ENCODE results near the gene ALDH18A1. TPM values are rescaled to one million over a fixed set of nuclear protein-coding genes. Genes with fewer than 3 reads are reported as not detected.
"Not testable (repeated sequence)": the region's sequence is repeated elsewhere in the genome, so short reads cannot be mapped to it uniquely, and the experiment has no call there.

Gene ALDH18A1
- 10 to 100 TPM; 22.8 to 29.5 TPM for total RNA-seq
- 30.2 to 65.7 reads per million in 2 donors for total RNA-seq

DNA sequence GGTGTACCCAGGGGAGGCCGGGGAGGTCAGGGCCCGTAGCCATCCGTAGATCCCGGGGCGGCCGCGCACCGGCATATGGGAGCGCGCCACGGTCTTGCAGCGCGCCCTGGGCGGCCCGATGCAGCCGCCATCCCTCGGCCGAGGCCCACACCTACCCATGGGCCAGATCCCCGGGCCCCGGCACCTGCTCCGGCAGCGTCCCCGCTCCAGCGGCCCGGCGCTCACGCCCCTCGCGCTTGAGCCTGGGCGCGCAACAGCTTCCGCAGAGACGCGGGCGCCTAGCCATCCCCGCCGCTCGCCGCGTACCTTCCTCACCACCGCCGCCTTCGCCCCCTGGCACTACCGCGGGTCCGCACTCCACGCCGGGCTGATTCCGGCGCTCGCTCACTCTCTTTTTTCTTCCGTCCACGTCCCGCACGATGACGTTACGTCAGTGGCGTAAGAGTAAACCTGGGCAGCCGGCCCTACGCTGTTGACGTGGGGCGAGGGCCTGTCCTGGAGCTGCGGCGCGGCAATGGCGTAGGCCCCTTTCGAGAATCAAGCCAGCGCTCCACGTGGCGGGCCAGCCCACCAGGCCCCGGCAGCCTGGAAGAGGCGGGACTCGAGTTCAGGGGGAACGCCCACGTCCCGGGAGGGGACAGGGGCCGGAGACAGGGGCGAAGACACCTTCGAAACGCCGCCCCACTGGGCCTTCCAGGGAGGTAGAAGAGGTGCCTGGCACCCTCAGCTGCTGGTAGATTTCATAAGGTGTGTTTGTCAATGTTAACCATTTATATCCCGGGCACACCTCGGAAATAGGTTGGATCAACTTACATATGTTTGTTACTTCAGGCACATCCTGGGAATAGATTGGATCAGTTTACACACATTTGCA is at the start of gene ALDH18A1:
TSS of gene ALDH18A1 (minus strand) at position 421 of the 874 bp plus-strand sequence. CDS start 3,334 bp downstream, outside the sequence.
- Mint-ChIP-seq H3K27me3 (no peaks in the 10 kb centered on the region), H3K4me1 (peaks cover 14% of the 10 kb centered on the region), H3K27ac (peak within 1 kb of the TSS; percentile 94), H3K4me3 (peak within 1 kb of the TSS; percentile 100), H3K36me3 (ENCODE audit: low read depth) (peaks cover 4% of the 10 kb centered on the region)
- ATAC-seq (peak; percentile 90), DNase-seq (peak; percentile 79 to 87 (median 84))
- H3K9me3 ChIP-seq (ENCODE audit: control insufficient read depth, low read length, poor library complexity, severe bottlenecking), result no peaks in the 10 kb centered on the region

DNA sequence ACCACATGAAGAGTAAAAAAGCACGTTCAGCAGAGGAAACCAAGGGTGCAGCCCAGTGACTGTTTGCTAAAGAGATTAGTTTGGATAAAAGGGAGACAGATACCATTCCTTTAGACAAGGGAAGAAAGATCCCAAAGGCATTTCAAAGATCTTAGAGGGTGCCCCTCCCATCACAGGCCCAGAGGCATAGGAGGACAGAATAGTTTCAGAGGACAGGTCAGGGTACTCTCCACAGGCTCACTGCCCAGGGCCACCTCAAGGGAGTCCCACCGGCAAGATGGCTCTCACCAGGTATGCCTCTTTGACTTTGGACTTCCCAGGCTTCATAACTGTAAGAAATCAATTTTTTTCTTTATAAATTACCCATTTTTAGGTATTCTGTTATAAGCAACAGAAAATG is 41.9 kb upstream of the ALDH18A1 start:
- H3K4me3 Mint-ChIP-seq, result no peak overlapping the region
- H3K4me1 Mint-ChIP-seq, result peaks cover 2% of the 10 kb centered on the region
- H3K36me3 Mint-ChIP-seq (ENCODE audit: low read depth), result no peaks in the 10 kb centered on the region
- peaks cover 24% of the 10 kb centered on the region for H3K27me3 Mint-ChIP-seq
- DNase-seq (no peak), ATAC-seq (no peak)
- no peak overlapping the region for H3K27ac Mint-ChIP-seq
- no peaks in the 10 kb centered on the region for H3K9me3 ChIP-seq (ENCODE audit: control insufficient read depth, low read length, poor library complexity, severe bottlenecking)

DNA sequence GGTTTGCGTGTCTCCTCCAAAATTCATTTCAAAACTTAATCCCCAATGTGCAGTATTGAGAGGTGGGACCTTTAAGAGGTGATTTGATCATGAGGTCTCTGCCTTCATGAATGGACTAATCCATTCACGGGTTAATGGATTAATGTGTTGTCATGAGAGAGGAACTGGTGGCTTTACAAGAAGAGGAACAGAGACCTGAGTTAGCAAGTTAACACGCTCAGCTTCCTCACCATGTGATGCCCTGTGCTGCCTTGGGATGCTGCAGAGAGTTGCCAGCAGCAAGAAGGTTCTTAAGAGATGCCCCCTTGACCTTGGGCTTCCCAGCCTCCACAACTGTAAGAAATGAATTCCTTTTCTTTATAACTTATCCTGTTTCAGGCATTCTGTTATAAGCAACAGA is 40.9 kb upstream of the ALDH18A1 start:
- ATAC-seq, result no peak
- Mint-ChIP-seq H3K4me1 (peaks cover 10% of the 10 kb centered on the region), H3K27ac (no peak overlapping the region), H3K4me3 (peak overlapping the region; percentile 26), H3K27me3 (peaks cover 24% of the 10 kb centered on the region), H3K36me3 (ENCODE audit: low read depth) (no peaks in the 10 kb centered on the region)
- no peaks in the 10 kb centered on the region for H3K9me3 ChIP-seq (ENCODE audit: control insufficient read depth, low read length, poor library complexity, severe bottlenecking)
- no peak for DNase-seq

DNA sequence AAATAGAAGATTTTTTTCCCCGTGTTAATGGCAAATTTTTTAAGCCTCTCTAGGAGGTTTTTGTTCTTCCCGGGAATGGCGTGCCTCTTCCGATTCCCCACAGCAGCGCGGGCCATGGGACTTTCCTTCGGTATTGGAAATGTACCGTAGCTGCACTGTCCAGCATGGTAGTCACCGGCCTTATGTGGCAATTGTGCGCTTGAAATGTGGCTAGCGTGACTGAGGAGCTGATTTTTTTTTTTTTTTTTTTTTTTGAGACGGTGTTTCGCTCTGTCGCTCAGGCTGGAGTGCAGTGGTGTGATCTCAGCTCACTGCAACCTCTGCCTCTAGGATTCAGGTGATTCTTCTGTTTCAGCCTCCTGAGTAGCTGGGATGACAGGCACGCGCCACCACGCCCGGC is 38.2 kb upstream of the ALDH18A1 start:
- peaks cover 6% of the 10 kb centered on the region for H3K36me3 Mint-ChIP-seq (ENCODE audit: low read depth)
- no peak for ATAC-seq

DNA sequence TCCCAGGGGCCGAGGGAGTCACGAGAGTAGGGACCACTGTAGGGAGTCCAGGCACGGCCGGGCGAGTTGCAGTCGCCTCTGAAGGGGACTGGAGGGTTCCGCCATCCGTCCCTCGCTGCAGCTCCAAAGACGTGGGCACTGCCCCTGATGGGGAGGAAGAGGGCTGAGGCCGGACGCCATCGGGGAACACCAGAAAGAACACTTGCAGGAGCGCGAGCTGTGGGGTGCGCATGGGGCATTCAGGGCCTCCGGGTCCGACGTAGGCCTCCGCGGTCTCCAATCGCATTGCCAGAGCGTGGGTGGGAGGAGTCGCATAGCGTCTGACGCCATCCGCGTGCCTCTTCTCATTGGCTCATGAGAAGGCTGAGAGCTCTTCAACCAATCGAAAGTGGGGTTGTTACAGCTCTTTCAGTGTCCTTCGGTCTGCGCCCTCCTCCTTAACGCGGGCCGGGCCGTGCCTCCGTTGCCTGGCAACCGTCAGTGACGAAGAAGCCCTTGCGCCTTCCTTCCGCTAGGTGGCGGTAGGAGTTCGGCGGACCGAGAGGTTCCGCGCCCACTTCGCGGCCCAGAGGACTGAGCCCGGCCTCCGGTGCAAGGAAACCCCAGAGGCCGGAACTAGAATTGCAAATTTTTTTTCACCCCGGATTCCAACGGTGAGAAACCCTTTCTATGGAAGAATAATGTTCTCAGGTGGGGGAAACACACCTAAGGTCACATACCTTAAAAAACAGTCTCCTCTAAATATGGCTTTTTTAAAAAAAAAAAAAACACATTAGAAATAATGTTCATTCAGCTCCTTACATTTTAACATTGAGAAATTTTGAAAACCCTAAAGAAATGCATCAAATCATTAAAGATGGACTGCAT is 37.4 kb upstream of the ALDH18A1 start, which contains the start of gene TCTN3:
TSS of gene TCTN3 (minus strand) at position 260 of the 867 bp plus-strand sequence. CDS start at position 232, 28 bp downstream.
- DNase-seq (peak; percentile 83 to 97 (median 92)), ATAC-seq (peak; percentile 97)
- H3K4me3 Mint-ChIP-seq, result peak within 1 kb of the TSS; percentile 95
- peaks cover 26% of the 10 kb centered on the region for H3K4me1 Mint-ChIP-seq
- peak within 1 kb of the TSS; percentile 98 for H3K27ac Mint-ChIP-seq
- H3K36me3 Mint-ChIP-seq (ENCODE audit: low read depth), result peaks cover 6% of the 10 kb centered on the region
- peaks cover 13% of the 10 kb centered on the region for H3K27me3 Mint-ChIP-seq
- no peaks in the 10 kb centered on the region for H3K9me3 ChIP-seq (ENCODE audit: control insufficient read depth, low read length, poor library complexity, severe bottlenecking)

More for the DNA sequence above, 38.2 kb upstream of the ALDH18A1 start:
- DNase-seq, result no peak
- Mint-ChIP-seq H3K4me3 (peak overlapping the region; percentile 95), H3K27me3 (peaks cover 20% of the 10 kb centered on the region), H3K4me1 (peaks cover 24% of the 10 kb centered on the region), H3K27ac (peak overlapping the region; percentile 98)
- no peaks in the 10 kb centered on the region for H3K9me3 ChIP-seq (ENCODE audit: control insufficient read depth, low read length, poor library complexity, severe bottlenecking)

DNA sequence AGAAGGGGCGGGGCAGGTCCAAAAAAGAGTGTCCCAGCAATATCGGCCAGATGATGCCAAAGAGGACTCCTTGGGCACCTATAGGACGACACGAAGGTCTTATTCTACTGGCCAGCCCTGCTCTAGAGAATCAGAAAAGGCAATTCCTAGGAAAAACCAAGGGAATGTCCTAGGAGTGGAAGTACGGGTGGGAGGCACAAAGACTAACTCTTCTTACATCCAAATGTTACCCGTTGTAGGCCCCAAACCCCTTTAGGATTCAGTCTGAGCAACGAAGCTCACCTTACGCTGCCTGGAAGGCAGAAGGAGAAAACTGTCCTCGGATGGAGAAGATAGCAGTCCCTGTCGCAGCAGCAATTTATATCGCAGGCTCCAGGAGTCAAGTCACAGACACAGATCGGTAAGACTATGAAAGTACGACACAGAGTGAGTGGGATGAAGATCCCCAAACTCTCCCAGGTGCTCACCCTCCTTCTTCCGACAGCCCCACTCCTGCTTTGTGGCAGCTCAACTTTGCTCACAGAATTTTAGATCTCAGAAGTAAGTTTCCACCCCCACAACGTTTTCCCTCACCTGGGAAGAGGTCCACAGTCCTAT is 36.7 kb upstream of the ALDH18A1 start:
- Mint-ChIP-seq H3K4me1 (peaks cover 30% of the 10 kb centered on the region), H3K27me3 (peaks cover 9% of the 10 kb centered on the region), H3K4me3 (peak overlapping the region; percentile 95)

DNA sequence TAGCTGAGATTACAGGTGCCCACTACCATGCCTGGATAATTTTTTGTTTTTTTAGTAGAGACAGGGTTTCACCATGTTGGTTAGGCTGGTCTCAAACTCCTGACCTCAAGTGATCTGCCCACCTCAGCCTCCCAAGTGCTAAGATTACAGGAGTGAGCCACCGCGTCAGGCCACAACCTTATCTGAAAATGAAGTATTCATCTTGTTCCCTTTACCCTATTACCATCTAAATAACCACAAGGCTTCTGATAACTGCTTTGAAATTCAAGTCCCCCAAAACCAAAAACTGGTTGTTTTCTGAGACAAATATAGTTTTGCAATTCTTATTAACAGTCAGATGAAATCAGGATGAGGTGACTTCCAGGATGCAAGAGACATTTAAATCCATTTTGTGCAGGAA is 34.8 kb upstream of the ALDH18A1 start:
- H3K27me3 Mint-ChIP-seq, result no peaks in the 10 kb centered on the region
- H3K36me3 Mint-ChIP-seq (ENCODE audit: low read depth), result peaks cover 11% of the 10 kb centered on the region
- H3K27ac Mint-ChIP-seq, result no peak overlapping the region
- no peak overlapping the region for H3K4me3 Mint-ChIP-seq
- DNase-seq, result no peak
- H3K9me3 ChIP-seq (ENCODE audit: control insufficient read depth, low read length, poor library complexity, severe bottlenecking), result no peaks in the 10 kb centered on the region
- no peak for ATAC-seq
- H3K4me1 Mint-ChIP-seq, result peaks cover 30% of the 10 kb centered on the region

More for the DNA sequence above, 36.7 kb upstream of the ALDH18A1 start:
- Mint-ChIP-seq H3K36me3 (ENCODE audit: low read depth) (peaks cover 10% of the 10 kb centered on the region), H3K27ac (peak overlapping the region; percentile 98)
- H3K9me3 ChIP-seq (ENCODE audit: control insufficient read depth, low read length, poor library complexity, severe bottlenecking), result no peaks in the 10 kb centered on the region
- DNase-seq (no peak), ATAC-seq (no peak)

DNA sequence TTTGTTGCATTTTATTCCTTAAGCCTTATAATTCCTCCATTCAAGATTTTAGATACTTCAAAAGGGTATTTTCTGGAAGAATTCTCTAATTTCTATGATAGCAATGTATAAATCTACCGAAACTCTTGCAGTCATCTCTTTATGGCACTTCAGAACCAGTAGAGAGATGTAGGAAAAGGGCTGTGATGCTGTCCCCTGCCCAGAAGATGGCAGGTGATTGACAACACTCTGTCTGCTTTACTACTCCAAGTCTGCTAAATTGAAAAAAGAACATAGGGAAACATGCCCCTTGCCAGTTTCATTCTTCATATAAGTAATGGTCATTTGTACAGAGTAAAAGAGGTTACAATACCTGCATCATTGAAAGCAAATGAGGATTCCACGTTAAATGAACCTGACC is 32.1 kb upstream of the ALDH18A1 start:
- H3K36me3 Mint-ChIP-seq (ENCODE audit: low read depth), result peaks cover 17% of the 10 kb centered on the region
- no peak overlapping the region for H3K27ac Mint-ChIP-seq
- H3K4me3 Mint-ChIP-seq, result no peak overlapping the region
- peaks cover 30% of the 10 kb centered on the region for H3K4me1 Mint-ChIP-seq
- H3K27me3 Mint-ChIP-seq, result no peaks in the 10 kb centered on the region
- ATAC-seq, result no peak
- no peaks in the 10 kb centered on the region for H3K9me3 ChIP-seq (ENCODE audit: control insufficient read depth, low read length, poor library complexity, severe bottlenecking)
- DNase-seq, result no peak

DNA sequence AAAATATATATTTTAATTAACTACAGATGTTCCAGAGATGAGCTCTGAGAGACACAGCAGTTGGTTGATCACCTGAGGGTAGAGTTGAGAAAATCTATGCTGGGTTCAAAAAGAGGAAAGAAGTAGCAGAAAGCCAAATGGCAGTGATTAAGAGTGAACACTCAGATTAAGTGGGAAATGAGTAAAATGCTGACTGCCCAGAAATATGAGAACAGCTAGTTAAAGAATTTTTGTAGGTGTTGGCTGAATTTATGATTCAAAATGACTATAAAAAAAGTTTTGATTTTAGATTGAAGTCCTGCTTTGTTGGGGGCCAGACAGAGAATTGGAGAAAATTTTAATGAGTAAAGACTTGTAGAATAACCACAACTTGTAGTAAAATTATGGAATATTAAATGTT is 27.5 kb upstream of the ALDH18A1 start:
- DNase-seq (no peak), ATAC-seq (no peak)
- Mint-ChIP-seq H3K4me3 (no peak overlapping the region), H3K27me3 (no peaks in the 10 kb centered on the region), H3K27ac (no peak overlapping the region), H3K4me1 (peaks cover 7% of the 10 kb centered on the region), H3K36me3 (ENCODE audit: low read depth) (peaks cover 11% of the 10 kb centered on the region)
- H3K9me3 ChIP-seq (ENCODE audit: control insufficient read depth, low read length, poor library complexity, severe bottlenecking), result no peaks in the 10 kb centered on the region

DNA sequence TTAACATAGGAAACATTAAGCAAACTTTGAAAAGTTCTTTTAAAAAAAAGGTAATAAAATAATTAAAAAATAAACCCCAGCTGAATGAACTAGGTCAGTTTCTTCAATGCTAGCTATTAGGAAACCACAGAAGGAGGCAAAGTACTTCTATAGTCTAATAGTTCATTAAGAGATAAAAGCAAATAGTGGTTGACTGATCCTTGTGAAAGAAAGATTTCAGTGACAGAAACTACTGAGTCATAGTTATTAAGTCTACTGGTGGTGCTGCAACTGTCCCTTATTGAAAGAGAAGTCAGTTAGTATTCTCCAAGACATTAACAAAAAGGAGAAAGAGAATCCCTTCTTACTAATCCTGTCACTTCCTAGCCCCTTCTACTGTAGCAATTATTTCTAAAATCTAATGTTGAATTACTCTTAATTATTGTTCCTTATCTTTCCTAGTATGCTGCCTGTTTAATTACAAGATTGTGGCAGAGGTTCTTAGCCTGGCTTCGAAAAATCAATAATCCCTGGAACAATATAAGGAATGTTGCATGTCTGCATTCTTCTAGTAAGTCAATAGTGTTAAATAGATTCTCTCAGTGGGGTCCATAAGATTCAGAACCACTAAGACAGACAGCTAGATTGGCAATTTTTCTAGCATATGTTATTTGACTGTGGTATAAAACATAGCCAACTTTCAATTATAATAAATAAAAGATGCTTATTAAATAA is 19.0 kb upstream of the ALDH18A1 start:
- H3K36me3 Mint-ChIP-seq (ENCODE audit: low read depth), result no peaks in the 10 kb centered on the region
- H3K9me3 ChIP-seq (ENCODE audit: control insufficient read depth, low read length, poor library complexity, severe bottlenecking), result no peaks in the 10 kb centered on the region
- H3K4me1 Mint-ChIP-seq, result no peaks in the 10 kb centered on the region
- H3K27ac Mint-ChIP-seq, result no peak overlapping the region
- H3K4me3 Mint-ChIP-seq, result no peak overlapping the region
- no peaks in the 10 kb centered on the region for H3K27me3 Mint-ChIP-seq
- ATAC-seq (no peak), DNase-seq (no peak)

DNA sequence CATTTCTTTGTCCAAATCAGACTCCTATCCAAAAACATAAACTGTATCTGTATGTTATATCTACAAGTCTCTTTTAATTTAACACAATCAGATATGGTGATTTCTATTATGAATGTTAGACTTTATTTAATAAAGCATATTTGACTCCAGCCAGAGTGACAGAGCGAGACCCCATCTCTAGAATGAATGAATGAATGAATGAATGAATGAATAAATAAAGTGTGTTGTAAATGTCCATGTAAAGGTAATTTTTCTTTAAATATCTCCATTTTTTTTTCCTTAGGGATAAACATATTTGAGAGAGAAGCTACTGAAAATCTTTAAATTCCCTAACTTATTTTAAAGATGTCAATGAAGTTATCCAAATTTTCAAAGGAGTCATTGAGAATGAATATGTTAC is 18.1 kb upstream of the ALDH18A1 start:
- Mint-ChIP-seq H3K36me3 (ENCODE audit: low read depth) (no peaks in the 10 kb centered on the region), H3K4me1 (no peaks in the 10 kb centered on the region), H3K27me3 (no peaks in the 10 kb centered on the region), H3K4me3 (no peak overlapping the region), H3K27ac (no peak overlapping the region)
- ATAC-seq (no peak), DNase-seq (no peak)
- no peaks in the 10 kb centered on the region for H3K9me3 ChIP-seq (ENCODE audit: control insufficient read depth, low read length, poor library complexity, severe bottlenecking)

DNA sequence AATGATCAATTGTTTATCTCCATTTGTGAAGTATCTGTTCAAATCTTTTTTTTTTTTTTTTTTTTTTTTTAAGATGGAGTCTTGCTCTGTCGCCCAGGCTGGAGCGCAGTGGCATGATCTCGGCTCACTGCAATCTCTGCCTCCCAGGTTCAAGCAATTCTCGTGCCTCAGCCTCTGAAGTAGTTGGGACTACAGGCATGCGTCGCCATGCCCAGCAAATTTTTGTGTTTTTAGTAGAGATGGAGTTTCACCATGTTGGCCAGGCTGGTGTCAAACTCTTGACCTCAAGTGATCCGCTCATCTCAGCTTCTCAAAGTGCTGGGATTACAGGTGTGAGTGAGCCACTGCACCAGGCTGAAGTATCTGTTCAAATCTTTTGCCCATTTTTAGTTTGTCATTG is 16.1 kb upstream of the ALDH18A1 start:
- H3K27ac Mint-ChIP-seq; H3K4me1 Mint-ChIP-seq; H3K4me3 Mint-ChIP-seq; ATAC-seq; H3K9me3 ChIP-seq (ENCODE audit: control insufficient read depth, low read length, poor library complexity, severe bottlenecking); DNase-seq; H3K36me3 Mint-ChIP-seq (ENCODE audit: low read depth); H3K27me3 Mint-ChIP-seq: not testable (repeated sequence)
